ENCODE measurements around the gene SLC49A3. TPM values are rescaled to one million over a fixed set of nuclear protein-coding genes. Genes with fewer than 3 reads are reported as not detected.

Gene SLC49A3
- polyA plus RNA-seq, 1 donor from 2014 or later, result not detected

DNA sequence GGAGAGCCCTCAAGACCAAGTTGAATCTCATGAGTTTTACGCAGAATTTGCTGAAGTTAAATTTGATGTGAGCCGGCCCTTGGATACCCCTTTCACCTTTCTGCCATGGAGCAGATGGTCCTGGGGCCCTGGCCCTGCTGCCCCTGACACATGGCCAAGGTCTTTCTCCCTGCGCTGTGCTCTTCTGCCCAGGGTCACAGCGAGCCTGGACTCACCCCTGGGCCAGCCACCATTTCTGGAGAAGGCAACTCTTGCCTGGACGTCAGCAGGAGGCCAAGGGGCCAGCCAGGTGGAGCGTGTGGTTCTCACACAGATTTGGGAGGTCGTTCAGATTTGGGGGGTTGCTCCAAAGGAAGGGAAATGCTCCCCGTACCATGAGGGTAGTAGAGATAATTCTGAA lies 46.6 kb upstream of the SLC49A3 start:
- Histone ChIP-seq H3K9me2 (ENCODE audit: insufficient read depth, low read length) (no peaks in the 10 kb centered on the region), H3F3A (ENCODE audit: insufficient read depth, low read length, poor library complexity, severe bottlenecking) (no peaks in the 10 kb centered on the region), H3K4me3 (ENCODE audit: low read length) (no peak overlapping the region), H3K4me2 (ENCODE audit: low read length) (no peak overlapping the region), H3K27me3 (ENCODE audit: insufficient read depth, low read depth, low read length) (no peaks in the 10 kb centered on the region), H3K79me2 (replicated peaks; ENCODE audit: insufficient read depth, low read length) (no peaks in the 10 kb centered on the region), H3K36me3 (ENCODE audit: insufficient read depth, low read length) (no peaks in the 10 kb centered on the region), H3K27ac (ENCODE audit: low read length) (no peak overlapping the region), H3K9me3 (ENCODE audit: low read length) (no peaks in the 10 kb centered on the region), H2AFZ (ENCODE audit: low read depth, low read length) (no peak overlapping the region), H3K9ac (ENCODE audit: low read length) (no peak overlapping the region), H4K20me1 (ENCODE audit: insufficient read depth) (no peaks in the 10 kb centered on the region)
- TF ChIP-seq EZH2 (IDR thresholded peaks at IDR 0.05; ENCODE audit: borderline replicate concordance, insufficient read depth, low read length, poor library complexity, severe bottlenecking), result no peak
- TF ChIP-seq, protein P1, sequence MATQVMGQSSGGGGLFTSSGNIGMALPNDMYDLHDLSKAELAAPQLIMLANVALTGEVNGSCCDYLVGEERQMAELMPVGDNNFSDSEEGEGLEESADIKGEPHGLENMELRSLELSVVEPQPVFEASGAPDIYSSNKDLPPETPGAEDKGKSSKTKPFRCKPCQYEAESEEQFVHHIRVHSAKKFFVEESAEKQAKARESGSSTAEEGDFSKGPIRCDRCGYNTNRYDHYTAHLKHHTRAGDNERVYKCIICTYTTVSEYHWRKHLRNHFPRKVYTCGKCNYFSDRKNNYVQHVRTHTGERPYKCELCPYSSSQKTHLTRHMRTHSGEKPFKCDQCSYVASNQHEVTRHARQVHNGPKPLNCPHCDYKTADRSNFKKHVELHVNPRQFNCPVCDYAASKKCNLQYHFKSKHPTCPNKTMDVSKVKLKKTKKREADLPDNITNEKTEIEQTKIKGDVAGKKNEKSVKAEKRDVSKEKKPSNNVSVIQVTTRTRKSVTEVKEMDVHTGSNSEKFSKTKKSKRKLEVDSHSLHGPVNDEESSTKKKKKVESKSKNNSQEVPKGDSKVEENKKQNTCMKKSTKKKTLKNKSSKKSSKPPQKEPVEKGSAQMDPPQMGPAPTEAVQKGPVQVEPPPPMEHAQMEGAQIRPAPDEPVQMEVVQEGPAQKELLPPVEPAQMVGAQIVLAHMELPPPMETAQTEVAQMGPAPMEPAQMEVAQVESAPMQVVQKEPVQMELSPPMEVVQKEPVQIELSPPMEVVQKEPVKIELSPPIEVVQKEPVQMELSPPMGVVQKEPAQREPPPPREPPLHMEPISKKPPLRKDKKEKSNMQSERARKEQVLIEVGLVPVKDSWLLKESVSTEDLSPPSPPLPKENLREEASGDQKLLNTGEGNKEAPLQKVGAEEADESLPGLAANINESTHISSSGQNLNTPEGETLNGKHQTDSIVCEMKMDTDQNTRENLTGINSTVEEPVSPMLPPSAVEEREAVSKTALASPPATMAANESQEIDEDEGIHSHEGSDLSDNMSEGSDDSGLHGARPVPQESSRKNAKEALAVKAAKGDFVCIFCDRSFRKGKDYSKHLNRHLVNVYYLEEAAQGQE (IDR thresholded peaks at IDR 0.05; ENCODE audit: borderline replicate concordance), result no peak
- TF ChIP-seq TAF1 (IDR thresholded peaks at IDR 0.05; ENCODE audit: low read depth), result no peak
- TF ChIP-seq, protein P2, sequence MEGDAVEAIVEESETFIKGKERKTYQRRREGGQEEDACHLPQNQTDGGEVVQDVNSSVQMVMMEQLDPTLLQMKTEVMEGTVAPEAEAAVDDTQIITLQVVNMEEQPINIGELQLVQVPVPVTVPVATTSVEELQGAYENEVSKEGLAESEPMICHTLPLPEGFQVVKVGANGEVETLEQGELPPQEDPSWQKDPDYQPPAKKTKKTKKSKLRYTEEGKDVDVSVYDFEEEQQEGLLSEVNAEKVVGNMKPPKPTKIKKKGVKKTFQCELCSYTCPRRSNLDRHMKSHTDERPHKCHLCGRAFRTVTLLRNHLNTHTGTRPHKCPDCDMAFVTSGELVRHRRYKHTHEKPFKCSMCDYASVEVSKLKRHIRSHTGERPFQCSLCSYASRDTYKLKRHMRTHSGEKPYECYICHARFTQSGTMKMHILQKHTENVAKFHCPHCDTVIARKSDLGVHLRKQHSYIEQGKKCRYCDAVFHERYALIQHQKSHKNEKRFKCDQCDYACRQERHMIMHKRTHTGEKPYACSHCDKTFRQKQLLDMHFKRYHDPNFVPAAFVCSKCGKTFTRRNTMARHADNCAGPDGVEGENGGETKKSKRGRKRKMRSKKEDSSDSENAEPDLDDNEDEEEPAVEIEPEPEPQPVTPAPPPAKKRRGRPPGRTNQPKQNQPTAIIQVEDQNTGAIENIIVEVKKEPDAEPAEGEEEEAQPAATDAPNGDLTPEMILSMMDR (IDR thresholded peaks at IDR 0.05; ENCODE audit: poor library complexity, severe bottlenecking), result no peak
- no peak for TF ChIP-seq EP300 (conservative IDR thresholded peaks at IDR 0.05; ENCODE audit: poor library complexity, severe bottlenecking)

DNA sequence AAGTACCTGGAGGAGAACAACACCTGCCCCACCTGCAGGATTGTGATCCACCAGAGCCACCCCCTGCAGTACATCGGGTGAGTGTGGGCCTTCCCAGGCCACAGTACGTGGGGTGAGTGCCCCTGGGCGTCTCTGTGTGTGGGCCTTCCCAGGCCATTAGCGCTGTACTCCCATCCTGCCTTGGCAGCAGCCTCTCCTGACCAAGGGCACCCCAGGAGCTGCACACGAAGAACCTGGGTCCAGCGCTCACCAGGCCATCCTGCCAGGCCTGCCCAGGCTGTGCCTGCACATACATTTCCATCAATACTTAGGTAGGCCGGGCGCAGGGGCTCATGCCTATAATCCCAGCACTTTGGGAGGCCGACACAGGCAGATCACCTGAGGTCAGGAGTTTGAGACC lies 46.0 kb upstream of the SLC49A3 start:
- Histone ChIP-seq H3F3A (ENCODE audit: insufficient read depth, low read length, poor library complexity, severe bottlenecking) (no peaks in the 10 kb centered on the region), H3K4me2 (ENCODE audit: low read length) (no peak overlapping the region), H3K9ac (ENCODE audit: low read length) (no peak overlapping the region), H3K36me3 (ENCODE audit: insufficient read depth, low read length) (no peaks in the 10 kb centered on the region), H3K27me3 (ENCODE audit: insufficient read depth, low read depth, low read length) (no peaks in the 10 kb centered on the region), H3K9me3 (ENCODE audit: low read length) (no peaks in the 10 kb centered on the region), H3K27ac (ENCODE audit: low read length) (no peak overlapping the region), H3K4me3 (ENCODE audit: low read length) (no peak overlapping the region), H3K9me2 (ENCODE audit: insufficient read depth, low read length) (no peaks in the 10 kb centered on the region), H2AFZ (ENCODE audit: low read depth, low read length) (no peak overlapping the region), H4K20me1 (ENCODE audit: insufficient read depth) (no peaks in the 10 kb centered on the region), H3K79me2 (replicated peaks; ENCODE audit: insufficient read depth, low read length) (no peaks in the 10 kb centered on the region)
- TF ChIP-seq RAD21 (conservative IDR thresholded peaks at IDR 0.05) (no peak), EZH2 (IDR thresholded peaks at IDR 0.05; ENCODE audit: borderline replicate concordance, insufficient read depth, low read length, poor library complexity, severe bottlenecking) (no peak), EP300 (conservative IDR thresholded peaks at IDR 0.05; ENCODE audit: poor library complexity, severe bottlenecking) (no peak), POLR2AphosphoS5 (IDR thresholded peaks at IDR 0.05) (no peak), TAF1 (IDR thresholded peaks at IDR 0.05; ENCODE audit: low read depth) (no peak), SMC3 (conservative IDR thresholded peaks at IDR 0.05; ENCODE audit: poor library complexity) (no peak), MXI1 (conservative IDR thresholded peaks at IDR 0.05; ENCODE audit: poor library complexity, severe bottlenecking) (no peak)
- TF ChIP-seq, protein P1 (IDR thresholded peaks at IDR 0.05; ENCODE audit: borderline replicate concordance), result no peak
- TF ChIP-seq, protein P2 (IDR thresholded peaks at IDR 0.05; ENCODE audit: poor library complexity, severe bottlenecking), result no peak

Measured in neural cell (in vitro differentiated cells).